Measurements from ENCODE around the gene TNP1.

- no peak for TF ChIP-seq EP300 (conservative IDR thresholded peaks at IDR 0.05; ENCODE audit: poor library complexity, severe bottlenecking)
- TF ChIP-seq CTCF (IDR thresholded peaks at IDR 0.05; ENCODE audit: poor library complexity, severe bottlenecking) = no peak
- TF ChIP-seq REST (IDR thresholded peaks at IDR 0.05; ENCODE audit: borderline replicate concordance) = no peak
- TF ChIP-seq MXI1 (conservative IDR thresholded peaks at IDR 0.05; ENCODE audit: poor library complexity, severe bottlenecking) = no peak
Measured at GRCh38 chr2:216820709-216821108, 39.2 kb downstream of the TNP1 start.

Data from neural cell (in vitro differentiated cells).